ENCODE data around the gene SLC44A3.

DNA sequence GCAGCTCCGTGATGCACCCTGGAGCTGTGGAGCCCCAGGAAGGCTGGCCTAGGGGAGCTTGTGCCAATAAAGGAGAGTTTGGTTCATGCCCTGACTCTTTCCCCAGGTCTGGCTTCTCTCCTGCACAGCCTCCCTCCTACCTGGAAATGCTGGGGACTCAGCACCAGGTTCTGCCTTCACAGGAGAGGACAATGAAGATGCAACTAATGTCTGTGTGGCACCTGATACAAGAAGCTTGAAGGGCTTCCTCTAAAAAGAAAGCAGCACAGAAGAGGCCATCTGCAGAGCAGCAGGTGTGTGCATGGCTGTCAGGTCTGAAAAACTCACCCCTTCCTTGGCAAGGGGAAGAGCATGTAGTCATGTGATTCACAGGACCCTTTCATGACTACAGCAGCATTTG is 43.7 kb upstream of the SLC44A3 start:
- TF ChIP-seq GATA2 (IDR thresholded peaks at IDR 0.05; ENCODE audit: low read depth, low read length) (no peak), GATA3 (IDR thresholded peaks at IDR 0.05; ENCODE audit: low read depth, low read length) (no peak)
